ENCODE measurements around the gene BDH1.

Gene BDH1

GRCh38 chr3:197504641-197505121 lies 51.1 kb downstream of the BDH1 start:
- no peak for DNase-seq

- DNase-seq: no peak
Measured at GRCh38 chr3:197504229-197504628, 51.5 kb downstream of the BDH1 start.

DNA sequence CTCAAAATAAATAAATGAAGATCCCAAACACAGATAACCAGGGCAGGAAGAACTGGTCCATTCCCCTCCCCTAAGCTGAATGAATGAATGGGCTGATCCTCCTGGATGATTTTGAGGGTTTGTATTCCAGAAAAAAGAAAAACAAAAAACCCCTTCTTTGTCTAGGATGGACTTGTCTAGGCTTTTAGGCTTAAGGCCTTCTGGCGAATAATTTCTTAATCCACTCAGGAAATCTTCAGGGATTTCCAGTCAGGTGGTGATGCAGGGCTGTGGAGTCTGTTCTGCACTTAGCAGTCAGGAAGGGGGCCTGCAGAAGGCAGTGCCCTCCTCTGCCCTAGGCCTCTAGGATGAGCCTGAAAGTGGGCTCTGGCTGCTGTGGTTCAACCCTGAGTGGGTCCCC lies 52.1 kb downstream of the BDH1 start:
- no peak for DNase-seq

GRCh38 chr3:197501879-197502620 lies 53.7 kb downstream of the BDH1 start:
- no peak for DNase-seq

GRCh38 chr3:197501496-197501878 lies 54.3 kb downstream of the BDH1 start:
- no peak for DNase-seq

DNA sequence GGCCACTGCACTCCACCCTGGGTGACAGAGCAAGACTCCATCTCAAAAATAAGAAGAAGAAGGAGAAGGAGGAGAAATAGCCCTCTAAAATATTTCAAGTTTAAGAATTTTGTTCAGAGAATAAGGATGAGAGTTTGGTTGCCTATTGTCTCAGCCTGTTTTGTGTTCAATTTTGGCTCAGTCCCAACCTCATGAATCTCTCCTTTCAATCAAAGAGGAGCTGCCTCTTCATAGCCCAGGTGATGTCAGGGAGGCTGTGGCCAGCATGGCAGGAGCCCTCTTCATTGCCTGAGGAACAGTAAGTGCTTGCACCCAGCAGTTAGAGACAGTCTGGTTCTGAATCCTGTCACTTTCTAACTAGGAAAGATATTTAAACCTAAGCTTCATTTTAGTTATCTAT lies 55.0 kb downstream of the BDH1 start:
- DNase-seq: no peak

DNA sequence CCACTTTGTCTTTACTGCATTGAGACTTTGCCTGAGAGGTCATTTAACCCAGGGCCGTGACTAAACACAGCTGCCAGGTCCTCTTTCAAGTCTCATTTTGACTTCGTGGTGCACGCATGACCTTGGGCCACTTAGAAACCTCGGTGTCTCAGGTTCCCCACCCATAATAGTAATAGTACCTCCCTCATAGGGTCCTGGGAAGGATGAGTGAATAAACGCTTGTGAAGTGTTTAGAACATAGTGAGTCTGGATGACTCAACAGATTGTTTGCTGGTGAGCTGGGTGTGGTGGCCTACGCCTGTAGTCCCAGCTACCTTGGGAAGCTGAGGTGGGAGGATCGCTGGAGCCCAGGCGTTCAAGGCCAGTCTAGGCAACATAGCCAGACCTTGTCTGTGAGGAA lies 56.3 kb downstream of the BDH1 start:
- no peak for DNase-seq

- DNase-seq: no peak
Measured at GRCh38 chr3:197498499-197499241, 57.1 kb downstream of the BDH1 start.

- DNase-seq: no peak
Measured at GRCh38 chr3:197496746-197497125, 59.0 kb downstream of the BDH1 start.

- DNase-seq: no peak
Measured at GRCh38 chr3:197495999-197496745, 59.6 kb downstream of the BDH1 start.

- DNase-seq: no peak
Measured at GRCh38 chr3:197495499-197495898, 60.3 kb downstream of the BDH1 start.

DNA sequence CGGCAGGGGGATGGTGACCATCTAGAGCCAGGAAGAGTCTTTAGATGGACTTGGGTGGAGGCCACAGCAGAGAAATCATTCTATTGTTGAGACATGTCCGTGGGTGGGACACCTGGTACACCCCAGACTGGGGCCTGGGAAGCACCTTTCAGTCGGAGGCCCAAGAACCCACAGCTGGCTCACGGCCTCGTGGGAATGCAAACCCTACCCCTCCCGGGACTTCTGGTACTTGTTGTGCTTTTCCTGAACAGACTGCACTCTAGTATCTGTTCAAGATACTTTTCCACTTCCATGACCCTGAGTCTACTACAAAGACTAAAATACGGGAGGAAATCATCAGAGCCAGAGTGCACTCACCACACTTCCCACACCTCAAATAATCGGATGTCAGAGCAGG lies 60.7 kb downstream of the BDH1 start:
- no peak for DNase-seq

- no peak for DNase-seq
Measured at GRCh38 chr3:197494366-197495058, 61.3 kb downstream of the BDH1 start.

DNA sequence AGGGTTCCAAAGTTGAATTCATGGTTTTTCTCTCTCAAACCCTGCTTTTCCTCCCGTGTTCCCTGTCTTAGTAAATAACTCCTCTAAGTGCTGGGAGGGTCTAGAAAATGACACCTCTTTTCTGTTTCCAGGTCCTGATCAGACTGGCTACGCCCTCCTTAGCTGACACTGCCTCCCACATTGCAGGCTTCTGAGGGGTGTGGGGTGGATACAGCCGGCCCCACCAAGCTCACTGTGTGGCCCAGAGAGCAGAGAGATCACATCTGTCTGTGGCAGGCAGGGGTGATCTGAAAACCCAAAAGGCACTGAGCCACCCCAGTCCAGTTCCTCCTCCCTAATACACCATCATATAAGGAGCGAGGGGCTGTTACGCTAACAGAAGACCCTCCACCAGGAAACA lies 62.7 kb downstream of the BDH1 start:
- DNase-seq: no peak

- DNase-seq: no peak
Measured at GRCh38 chr3:197491923-197492664, 63.7 kb downstream of the BDH1 start.

DNA sequence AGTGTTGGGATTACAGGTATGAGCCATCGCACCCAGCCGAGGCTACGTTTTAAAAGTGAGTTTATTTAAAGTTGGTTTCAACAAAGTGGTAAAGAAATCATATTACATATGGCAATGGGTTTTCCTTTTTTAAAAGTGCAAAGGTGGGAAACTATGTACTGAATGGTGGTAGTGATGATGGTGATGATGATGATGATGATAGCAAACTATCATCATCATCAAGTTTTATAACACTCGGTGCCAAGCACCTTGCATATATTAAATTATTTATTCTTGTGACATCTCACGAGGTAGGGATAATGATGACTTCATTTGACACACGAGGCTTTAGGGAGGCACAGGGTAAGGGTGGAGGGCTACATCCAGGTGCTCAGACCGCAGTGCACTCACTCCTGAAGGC lies 64.3 kb downstream of the BDH1 start:
- no peak for DNase-seq

DNA sequence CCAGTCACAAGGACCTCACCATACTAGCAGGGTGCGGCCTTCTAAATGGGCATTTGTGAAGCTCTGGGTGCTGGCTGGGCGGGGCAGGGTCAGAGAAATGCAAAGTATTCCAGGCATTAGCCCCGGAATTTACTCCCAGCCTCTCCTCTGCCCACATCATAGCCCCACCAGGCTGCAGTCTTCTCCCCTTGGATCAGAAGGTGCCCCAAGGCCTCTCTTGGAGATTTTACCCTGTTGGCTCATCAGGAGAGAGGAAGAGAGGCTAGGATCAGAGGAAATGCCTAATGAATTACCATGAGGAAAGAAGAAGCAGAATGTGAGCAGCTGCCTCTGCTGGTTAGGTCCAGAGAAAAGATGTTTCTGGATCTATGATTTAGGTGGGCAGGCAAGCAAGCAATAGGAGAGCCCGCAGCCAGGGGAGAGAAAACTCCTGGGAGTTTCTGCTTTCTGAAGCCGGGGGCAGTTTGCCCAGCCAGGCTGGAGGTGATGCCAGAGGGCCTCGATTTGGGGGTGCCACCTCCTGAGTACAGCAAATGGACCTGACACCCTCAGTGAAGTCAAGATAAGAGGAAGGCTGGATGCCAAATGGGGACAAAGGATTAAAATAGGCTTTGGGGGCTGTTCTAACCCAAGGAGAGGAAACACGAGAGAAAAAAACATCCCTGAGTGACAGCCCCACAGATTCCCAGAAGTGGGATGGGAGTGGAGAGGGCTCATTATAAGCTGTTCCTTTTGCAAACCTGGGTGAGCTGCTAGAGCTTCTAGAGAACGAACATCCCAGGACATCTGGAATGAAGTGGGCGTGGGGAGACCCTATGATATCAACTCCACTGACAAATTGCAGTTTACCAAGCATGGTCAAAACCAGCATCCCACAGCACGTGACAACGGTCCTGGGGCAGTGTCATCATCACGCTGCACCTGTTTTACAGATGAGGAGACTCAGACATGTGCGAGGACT lies 65.4 kb downstream of the BDH1 start:
- no peak for DNase-seq

GRCh38 chr3:197487911-197488391 lies 67.8 kb downstream of the BDH1 start:
- DNase-seq: no peak

DNA sequence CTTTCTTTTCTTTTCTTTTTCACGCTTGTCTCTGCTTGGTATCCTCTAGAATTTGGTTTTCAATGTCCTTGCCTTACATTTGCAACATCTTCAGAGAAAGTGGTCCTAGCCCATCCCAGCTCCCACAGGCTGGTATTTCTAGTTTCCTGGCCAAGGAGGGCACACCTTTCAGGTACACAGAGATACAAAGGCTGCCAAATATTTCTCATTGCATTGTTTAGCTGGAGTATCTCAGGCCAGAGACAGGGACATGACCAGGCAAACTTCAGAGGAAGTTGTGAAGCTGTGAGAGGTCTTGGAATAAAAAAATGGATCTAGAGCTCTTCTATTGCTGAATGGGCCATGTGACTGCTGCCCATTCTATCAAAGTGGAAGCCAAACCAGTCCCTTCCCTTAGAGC lies 68.9 kb downstream of the BDH1 start:
- DNase-seq: no peak

DNA sequence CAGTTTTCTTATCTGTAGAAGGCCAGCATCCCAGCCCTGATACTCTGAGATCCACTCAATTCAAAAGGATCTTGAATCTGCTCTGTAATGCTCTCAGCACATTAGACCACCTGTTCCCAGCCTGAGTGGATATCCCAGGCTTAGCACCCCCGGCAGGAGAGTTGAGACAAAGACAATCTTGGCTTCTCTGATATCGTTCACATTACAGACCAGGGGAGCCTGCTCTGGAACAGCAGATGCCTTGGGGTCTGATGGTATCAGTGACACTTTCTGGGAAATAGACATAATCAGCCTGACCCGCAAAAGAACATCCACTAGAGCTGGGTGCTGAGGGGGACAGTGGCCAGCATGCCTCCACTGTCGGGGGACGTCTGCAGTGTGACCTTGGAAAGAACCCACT lies 70.6 kb downstream of the BDH1 start:
- DNase-seq: no peak
